Hindlimb muscle (tissue), 1 donor: Measurements from ENCODE around the gene MAP3K4. TPM values are rescaled to one million over a fixed set of nuclear protein-coding genes. Genes with fewer than 3 reads are reported as not detected.
A peak's percentile ranks its signal among the peaks of the same experiment; 100 is the strongest.
"Not testable (repeated sequence)": the region's sequence is repeated elsewhere in the genome, so short reads cannot be mapped to it uniquely, and the experiment has no call there.

Experiments
- DNase-seq: peaks from one replicate; pipeline ENCODE4 v3.0.0-alpha.2; 2013
- polyA plus RNA-seq: library from polyadenylated mRNA; unstranded; fragments of 120-200 nt; gene quantifications from one replicate; pipeline ENCODE4 v1.2.1, GENCODE V29; 2013; ENCODE audit not compliant: insufficient read length

MAP3K4 gene
- polyA plus RNA-seq, 1 donor, result 20.9 TPM

GRCh38 chr6:161091972-161092701 lies 100.6 kb downstream of the MAP3K4 start:
- DNase-seq, result no peak

- no peak for DNase-seq
Measured at GRCh38 chr6:161094955-161095354, 103.4 kb downstream of the MAP3K4 start.

GRCh38 chr6:161095916-161096315 lies 104.3 kb downstream of the MAP3K4 start:
- no peak for DNase-seq

DNA sequence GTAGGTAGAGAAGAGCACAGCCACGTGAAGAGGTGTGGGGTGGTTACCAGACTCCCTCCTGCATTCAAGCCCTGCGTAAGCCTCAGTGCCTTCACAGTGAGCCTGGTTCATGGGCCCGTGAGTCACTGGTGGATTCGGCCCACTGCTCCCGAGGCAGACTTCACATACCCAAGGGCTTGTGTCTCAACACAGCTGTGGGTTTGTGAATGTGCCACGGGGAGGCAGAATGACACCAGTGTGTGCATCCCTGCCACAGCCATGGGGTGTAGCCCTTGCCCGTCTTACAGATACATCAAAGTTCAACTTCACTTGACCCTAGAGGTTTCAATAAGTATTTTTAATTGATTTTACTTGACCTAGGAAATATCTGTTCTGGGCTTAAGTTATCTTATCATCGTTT lies 108.5 kb downstream of the MAP3K4 start:
- DNase-seq, result no peak

DNA sequence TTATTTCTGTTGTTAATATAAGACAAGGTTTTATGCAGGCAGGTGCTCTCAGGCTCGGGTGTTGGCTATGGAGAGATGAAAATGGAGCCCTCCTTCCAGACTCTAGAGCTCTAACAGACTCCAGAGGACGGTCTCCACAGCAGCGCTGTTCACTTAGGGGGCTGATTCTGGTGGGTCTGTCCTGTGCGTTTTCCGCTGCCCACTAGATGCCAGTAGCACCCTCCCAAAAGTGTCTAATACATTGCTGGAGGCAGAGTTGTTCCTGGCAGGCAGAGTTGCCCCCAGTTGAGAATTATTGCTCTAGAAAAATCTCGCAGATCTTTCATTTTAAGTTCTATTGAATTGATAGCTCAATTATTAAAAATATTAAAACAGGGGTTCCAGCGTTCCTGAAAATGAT lies 109.9 kb downstream of the MAP3K4 start:
- DNase-seq, result peak; percentile 15

GRCh38 chr6:161103475-161103874 lies 111.9 kb downstream of the MAP3K4 start:
- no peak for DNase-seq

DNA sequence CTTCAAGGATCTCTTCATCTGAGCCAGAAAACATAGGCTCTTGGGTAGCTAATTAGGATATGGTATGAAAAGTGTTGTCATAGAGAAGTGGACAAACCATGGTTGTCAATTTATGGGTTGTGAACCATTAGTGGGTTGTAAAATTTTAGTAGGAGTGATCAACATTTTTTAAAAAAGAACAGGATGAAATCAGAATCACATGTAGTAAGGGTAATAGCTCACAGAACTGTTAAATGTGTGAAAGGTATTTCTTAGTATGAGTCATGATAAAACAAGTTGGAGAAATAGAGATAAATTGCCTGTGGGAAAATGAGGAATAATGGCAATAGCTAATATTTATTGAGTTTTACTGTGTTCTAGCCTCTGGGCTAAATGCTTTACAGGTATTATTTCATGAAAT lies 113.4 kb downstream of the MAP3K4 start:
- DNase-seq, result no peak

- DNase-seq, result no peak
Measured at GRCh38 chr6:161105408-161105807, 113.8 kb downstream of the MAP3K4 start.

DNA sequence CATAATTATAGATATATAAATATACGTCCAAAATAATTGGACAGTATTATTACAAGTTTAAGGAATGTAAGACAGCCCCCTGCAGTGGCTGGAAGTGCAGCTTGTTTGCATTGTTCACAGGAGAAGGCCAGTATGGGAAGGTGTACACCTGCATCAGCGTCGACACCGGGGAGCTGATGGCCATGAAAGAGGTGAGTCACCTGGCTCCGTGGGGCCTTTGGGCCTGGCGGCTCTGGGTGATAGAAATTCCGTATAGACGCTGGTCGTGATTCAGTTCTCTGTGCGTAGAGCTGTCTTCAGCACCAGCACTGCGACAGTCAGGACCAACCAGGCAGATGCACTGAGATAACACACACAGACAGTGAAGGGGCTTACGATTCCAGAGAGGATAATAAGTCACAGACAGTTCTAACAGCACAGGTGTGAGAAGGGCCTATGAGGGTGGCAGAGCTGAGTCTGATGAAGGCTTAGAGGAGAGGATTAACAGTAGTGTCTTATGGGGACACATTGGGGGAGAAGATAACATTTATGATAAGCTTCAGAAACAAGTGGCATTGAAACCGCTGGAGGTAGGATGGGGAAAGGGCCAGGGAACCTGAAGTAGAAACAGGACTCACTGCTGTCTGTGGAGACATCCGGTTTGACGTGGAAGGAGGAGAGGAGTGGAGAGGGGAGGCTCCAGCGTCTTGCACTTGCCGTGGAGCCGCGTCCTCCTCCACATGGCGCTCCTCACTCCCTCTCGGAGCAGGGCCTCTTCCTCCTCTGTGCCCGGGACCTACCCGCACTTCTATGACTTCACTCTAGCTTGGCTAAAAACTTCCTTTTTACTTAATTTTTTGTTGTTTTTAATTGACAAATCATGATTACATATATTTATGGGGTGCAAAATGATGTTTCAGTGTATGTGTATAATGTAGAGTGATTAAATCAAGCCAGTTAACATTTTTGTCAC lies 116.5 kb downstream of the MAP3K4 start:
- DNase-seq, result no peak

GRCh38 chr6:161108916-161109315 lies 117.3 kb downstream of the MAP3K4 start:
- no peak for DNase-seq

DNA sequence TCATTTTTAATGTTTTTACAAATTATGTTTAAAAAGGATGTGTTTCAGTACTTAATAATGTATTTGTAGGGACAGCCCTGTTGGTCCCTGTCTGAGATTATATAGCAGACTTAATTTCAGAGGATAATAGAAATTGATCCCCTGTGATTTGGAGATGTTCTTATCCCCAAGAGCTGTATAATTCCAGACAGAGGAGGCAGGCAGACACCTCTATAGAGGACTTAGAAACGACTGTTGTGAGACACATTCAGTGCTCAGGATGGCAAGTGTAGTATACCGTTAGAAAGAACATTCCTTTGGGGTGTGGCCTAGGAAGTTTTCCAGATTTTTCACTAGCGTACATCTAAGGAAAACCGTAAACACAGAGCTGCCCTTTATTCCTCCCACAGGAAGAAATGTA lies 117.8 kb downstream of the MAP3K4 start:
- DNase-seq, result no peak

- no peak for DNase-seq
Measured at GRCh38 chr6:161110028-161110779, 118.6 kb downstream of the MAP3K4 start.

DNA sequence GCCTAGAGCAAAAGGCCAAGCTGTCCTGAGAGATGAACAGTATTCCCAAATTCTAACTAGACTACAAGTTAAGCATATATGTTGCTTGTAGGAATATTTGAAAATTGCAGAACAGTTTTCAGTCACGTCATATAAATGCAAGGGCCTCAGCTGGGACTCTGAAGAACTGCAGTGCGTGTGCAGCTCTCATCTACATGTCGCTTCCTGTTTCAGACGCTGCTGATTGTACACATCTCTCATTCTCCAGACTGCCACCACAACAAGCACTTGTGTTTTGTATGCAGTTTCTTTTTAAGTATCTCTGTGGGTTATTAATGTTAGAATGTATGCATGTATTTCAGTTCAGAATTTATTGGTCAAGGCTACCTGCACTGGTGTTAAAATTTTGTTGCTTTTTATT lies 119.7 kb downstream of the MAP3K4 start:
- no peak for DNase-seq

- no peak for DNase-seq
Measured at GRCh38 chr6:161115468-161115867, 123.9 kb downstream of the MAP3K4 start.

DNA sequence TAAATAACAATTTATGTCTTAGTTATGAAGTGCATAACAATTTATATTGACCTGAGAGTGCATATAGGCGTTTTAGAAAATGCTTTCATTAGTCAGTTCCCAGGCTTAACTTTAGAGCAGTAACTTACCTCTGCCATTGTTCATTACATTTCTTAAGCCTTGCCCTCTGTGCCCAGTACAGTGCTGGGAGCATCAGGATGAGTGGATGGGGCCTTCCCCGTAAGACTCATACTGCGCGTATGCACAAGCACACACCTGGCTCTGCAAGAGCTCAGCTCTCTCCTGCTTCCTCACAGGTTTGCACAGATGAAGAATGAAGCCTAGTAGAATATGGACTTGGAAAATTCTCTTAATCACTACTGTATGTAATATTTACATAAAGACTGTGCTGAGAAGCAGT lies 125.0 kb downstream of the MAP3K4 start:
- no peak for DNase-seq

DNA sequence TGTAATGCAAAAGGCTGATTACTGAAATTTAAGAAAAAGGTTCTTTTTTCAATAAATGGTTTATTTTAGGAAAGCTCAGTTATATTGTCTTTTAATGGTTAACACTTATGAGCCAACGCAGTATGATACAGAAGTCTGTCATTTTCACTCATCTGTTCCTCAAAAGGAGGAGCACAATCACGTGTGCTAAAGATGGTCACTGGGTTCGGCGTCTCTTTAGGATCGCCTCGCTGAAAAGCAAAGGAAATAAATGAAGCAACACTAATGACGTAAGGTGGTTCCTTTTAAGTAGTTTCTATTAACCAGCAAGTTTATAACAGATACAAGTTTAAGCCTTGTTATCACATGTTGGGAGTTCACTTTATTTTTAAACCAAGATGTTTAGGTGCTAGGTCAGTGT lies 125.7 kb downstream of the MAP3K4 start:
- DNase-seq, result peak; percentile 15

DNA sequence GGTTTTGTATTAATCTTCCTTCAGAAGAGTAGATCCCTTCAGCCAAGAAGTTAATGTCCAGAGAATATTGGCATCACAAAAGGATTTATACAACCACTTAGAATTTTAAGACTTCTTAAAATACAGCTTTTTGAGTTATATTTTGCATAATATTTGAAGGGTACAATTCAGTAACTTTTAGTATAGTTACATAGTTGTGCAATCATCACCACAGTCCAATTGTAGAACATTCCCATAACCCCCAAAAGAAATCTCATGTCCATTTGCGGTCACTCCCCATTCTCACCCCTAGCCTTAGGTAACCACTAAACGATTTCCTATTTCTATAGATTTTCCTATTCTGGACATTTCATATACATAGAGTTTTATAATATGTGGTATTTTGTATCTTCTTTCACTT lies 126.4 kb downstream of the MAP3K4 start:
- no peak for DNase-seq

GRCh38 chr6:161123319-161123718 lies 131.8 kb downstream of the MAP3K4 start:
- DNase-seq, result not testable (repeated sequence)

DNA sequence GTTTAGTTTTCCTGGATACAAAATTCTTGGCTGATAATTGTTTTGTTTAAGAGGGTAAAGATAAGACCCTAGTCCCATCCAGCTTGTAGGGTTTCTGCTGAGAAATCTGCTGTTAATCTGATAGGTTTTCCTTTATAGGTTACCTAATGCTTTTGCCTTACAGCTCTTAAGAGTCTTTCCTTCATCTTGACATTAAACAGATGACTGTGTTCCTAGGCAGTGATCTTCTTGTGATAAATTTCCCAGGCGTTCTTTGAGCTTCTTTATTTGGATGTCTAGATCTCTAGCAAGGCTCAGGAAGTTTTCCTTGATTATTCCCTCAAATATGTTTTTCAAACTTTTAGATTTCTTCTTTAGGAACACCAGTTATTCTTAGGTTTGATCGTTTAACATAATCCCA lies 134.0 kb downstream of the MAP3K4 start:
- DNase-seq, result no peak

GRCh38 chr6:161127071-161127740 lies 135.6 kb downstream of the MAP3K4 start:
- DNase-seq, result no peak

DNA sequence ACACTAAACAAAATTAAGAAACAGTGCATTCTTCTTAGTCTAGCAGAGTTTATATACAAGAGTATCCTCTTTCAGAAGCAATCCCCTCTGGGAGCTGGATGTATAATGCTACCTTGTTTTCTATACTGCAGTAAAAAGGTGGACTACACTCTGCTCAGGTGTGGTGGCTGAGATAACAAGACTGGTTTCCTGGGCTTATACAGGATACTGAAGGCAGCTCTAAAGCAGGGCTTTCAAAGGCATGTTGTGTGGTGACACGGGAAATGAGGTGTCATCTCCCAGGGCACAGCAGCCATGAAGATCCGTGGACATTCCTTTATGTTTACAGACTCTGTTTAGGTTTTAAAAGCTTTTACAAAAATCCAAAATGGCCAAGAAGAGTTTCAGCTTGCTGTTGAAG lies 136.7 kb downstream of the MAP3K4 start:
- DNase-seq, result no peak

GRCh38 chr6:161128680-161129196 lies 137.2 kb downstream of the MAP3K4 start:
- no peak for DNase-seq
